Left lobe of liver (tissue), 2 donors: ENCODE measurements around the gene GORASP2. TPM values are rescaled to one million over a fixed set of nuclear protein-coding genes. Genes with fewer than 3 reads are reported as not detected.

Experiments used
- ATAC-seq: fragments of 200-7000 bp; cut with Tn5 transposase; one replicate; pipeline ENCODE4 v1.9.1; 2020; ENCODE audit warnings: mild to moderate bottlenecking, moderate library complexity
- DNase-seq: peaks from one replicate; pipeline ENCODE4 v3.0.0-alpha.2; 2020; ENCODE audit warnings: low spot score
- total RNA-seq: library from RNA; stranded (reverse); gene quantifications from one replicate; pipeline ENCODE4 v1.2.1, GENCODE V29; 2021
- donor health status: DM: no; HTN: no; CAD: no; lungs with moderate emphysema.
- donor health status: DM: no; HTN: yes; CAD: no.

The GORASP2 gene
- total RNA-seq, 1 donor from 2014 or later = 30.4 TPM

GRCh38 chr2:170991398-170992182 is 62.5 kb downstream of the GORASP2 start:
- no peak for DNase-seq
- ATAC-seq = no peak

- no peak for DNase-seq
- ATAC-seq = no peak
Measured at GRCh38 chr2:170996316-170996715, 67.3 kb downstream of the GORASP2 start.

GRCh38 chr2:170997893-170998597 is 69.0 kb downstream of the GORASP2 start:
- no peak for ATAC-seq
- no peak for DNase-seq

DNA sequence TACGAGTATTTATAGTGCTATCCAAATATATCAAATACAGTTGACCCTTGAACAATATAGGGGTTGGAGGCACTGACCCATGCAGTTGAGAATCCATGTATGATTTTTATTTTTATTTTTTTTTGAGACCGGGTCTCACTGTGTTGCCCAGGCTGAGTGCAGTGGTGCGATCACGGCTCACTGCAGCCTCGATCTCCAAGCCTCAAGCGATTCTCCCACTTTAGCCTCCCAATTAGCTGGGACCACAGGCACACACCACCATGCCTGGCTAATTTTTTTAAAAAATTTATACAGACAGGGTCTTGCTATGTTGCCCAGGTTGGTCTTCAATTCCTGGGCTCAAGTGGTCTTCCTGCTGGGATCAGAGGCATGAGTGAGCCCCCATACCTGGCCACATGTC is 70.6 kb downstream of the GORASP2 start:
- ATAC-seq (no peak), DNase-seq (no peak)

GRCh38 chr2:171004363-171004762 is 75.3 kb downstream of the GORASP2 start:
- no peak for DNase-seq
- ATAC-seq = no peak

GRCh38 chr2:171004833-171005232 is 75.8 kb downstream of the GORASP2 start:
- ATAC-seq (no peak), DNase-seq (no peak)

GRCh38 chr2:171008550-171009205 is 79.6 kb downstream of the GORASP2 start:
- no peak for DNase-seq
- no peak for ATAC-seq

GRCh38 chr2:171009386-171009785 is 80.3 kb downstream of the GORASP2 start:
- DNase-seq (no peak), ATAC-seq (no peak)

- ATAC-seq = no peak
Measured at GRCh38 chr2:171013851-171014250, 84.8 kb downstream of the GORASP2 start.

DNA sequence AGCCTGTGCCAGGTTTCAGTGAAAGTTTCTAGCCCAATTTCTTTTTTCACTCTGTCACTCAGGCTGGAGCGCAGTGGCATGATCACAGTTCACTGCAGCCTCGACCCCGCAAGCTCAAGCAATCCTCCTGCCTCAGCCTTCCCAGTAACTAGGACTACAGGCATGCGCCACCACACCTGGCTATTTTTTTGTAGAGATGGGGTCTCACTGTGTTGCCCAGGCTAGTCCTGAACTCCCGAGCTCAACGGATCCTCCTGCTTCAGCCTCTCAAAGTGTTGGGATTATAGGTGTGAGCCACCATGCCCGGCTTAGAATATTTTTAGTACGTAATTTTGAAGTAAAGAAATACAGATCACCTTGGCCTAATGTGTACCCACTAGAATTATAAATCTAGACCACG is 87.1 kb downstream of the GORASP2 start:
- DNase-seq = no peak
- no peak for ATAC-seq

More at GRCh38 chr2:171013851-171014250, 84.8 kb downstream of the GORASP2 start:
- DNase-seq = no peak

Other genes with a start within 250 kb of the GORASP2 start
- gene SP5, start 213.9 kb upstream of the GORASP2 start, total RNA-seq = 2.6 TPM
- gene ERICH2, start 158.9 kb upstream of the GORASP2 start, total RNA-seq = 1.5 TPM
- gene GAD1, start 112.4 kb upstream of the GORASP2 start, total RNA-seq = not detected
- gene TLK1, start 231.6 kb downstream of the GORASP2 start, total RNA-seq = 35.7 TPM